GM21529 (cell line): ENCODE data around the gene FGF14.

Experiments
- ATAC-seq: cut with Tn5 transposase; IDR thresholded peaks from one replicate; pipeline ENCODE4 v1.9.1; 2021; ENCODE audit not compliant: unreplicated experiment

Gene FGF14

DNA sequence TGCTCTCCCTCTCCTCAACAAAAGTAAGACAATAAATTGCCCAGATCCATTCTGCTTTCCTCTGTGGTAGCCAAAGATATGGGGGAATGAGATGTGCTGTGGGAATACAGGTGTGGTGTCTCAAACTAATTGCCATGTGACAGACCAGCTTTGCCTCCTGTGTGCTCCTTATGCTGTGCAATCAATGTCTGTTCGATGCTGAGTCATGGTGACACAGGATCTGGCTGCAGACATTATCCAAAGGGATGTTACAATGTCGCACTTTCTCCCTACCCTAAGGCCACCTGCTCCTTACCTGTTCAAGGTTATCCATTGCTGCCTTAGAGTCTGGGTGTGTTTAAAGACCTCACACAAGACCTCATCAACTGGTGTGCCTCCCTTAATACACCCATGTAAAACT lies 32.5 kb downstream of the FGF14 start:
- ATAC-seq = no peak

DNA sequence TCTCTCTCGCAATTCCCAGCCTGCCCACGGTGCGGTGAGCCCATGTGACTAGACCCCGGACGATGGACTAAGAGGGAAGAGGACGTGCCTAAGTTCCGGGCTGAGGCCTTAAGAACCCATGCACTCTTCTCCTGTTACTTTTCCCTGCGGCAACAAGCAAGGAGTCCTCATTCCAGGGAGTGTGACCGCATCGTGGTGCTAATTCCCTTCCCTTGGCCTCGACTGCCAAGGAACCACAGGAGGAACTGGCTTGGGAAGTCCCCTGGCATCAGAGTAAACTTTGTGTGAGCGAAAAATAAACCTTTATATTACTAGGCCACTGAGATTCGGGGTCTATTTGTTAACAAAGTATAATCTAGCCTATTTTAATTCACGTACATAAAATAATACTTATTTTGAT lies 34.0 kb downstream of the FGF14 start:
- no peak for ATAC-seq

DNA sequence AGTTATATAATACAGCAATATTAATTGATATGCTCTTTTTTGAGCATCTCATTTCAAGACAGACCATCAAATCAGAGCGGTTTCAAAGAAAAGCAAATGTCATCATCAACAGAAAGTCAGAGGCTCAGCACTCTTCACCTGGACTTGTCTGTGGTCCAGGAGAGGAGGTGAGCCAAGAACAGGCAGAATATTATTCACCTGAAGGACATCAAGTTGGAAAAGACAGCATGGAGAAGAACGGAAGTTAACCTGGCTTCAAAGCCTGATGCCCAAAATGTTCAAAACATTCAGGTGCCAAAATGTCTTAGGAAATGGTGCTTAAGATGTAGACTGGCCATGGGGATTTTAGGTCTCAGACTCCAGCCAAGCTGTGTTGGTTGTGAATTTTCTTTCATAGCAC lies 40.7 kb downstream of the FGF14 start:
- no peak for ATAC-seq

DNA sequence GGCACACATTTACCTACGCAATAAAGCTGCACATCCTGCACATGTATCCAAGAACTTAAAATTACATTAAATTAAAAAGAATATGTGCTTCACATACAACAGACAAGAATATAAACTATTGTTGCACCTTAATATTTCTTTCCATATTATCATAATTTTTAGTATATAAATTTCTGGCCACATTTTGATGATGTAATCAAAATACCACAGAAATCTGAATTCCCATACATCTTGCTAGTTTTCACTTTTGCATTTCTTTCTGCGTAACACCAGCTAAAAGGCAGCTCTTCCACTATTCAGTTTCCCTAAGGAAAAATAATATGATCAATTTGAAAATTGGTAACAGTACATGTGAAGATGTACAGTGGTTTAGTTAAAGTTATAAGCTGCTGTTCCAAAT lies 42.6 kb downstream of the FGF14 start:
- ATAC-seq = no peak

DNA sequence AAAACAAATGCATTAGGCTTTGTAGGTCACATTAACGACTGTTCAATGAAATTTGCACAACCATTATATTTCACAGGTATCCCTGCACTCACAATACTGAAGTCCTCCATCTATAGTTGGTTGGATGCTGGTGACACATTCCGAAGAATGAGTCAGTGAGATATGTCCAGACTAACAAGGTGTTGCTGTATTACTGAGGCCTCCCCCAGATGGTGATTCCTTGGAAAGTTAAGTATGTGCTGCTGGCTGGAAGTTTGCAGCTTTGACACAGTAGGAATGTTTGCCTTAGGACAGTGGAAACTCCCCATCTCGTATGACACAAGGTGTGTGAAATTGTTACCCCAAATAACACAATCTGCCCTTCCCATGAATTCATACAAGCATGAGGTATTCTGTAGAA lies 46.6 kb downstream of the FGF14 start:
- ATAC-seq = no peak

DNA sequence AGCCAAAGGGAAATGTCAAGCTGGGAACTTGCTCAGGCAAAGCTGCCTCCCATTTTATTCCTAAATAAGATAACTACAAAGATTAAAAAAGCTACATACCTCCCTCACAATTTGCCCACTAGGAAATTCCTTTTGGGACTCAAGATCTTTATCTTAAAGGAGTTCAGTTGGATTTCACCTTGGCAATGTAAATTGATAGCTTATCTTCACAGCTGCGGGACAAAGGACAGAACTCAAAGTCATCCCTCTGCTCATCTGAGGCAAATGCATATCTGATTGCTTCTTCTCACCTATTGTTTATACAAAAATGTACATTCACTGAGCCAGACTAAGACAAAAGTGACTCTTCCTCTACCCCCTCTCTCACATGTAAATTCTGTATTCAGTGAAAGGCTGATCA lies 47.8 kb downstream of the FGF14 start:
- ATAC-seq = no peak

DNA sequence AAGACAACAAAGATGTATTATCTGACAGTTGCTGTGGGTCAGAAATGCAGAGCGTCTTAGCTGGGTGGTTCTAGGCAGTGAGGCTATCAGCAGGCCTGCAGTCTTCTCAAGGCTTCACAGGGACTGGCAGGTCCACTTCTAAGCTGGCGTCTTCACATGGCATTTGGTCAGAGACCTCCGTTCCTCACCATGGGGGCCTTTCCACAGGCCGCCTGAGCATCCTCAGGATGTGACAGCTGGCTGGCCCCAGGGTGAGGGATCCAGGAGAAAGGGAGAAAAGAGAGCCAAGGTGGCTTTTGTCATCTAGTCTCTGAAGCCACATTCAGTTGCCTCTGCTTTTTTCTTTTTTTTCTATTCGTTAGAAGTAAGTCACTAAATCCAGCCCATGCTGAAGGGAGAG lies 50.3 kb downstream of the FGF14 start:
- no peak for ATAC-seq

DNA sequence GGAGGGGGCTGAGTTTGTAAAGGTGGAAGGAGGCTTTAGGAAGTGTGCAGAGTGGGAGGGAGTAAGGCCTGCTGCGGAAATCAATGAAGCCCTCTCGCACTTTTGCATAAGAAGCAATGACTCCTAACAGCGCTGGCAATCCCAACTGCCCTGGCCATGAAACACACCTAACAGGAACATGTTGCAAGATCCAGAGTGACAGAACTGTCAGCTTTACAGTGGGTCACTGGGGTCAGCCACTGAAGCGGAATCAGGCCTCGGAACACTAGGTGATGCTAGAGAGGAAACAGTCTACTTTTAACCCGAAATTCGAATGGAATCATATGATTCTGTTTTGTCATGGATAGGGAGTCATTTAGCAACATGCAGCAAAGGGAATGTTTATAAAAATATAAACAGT lies 54.4 kb downstream of the FGF14 start:
- no peak for ATAC-seq

DNA sequence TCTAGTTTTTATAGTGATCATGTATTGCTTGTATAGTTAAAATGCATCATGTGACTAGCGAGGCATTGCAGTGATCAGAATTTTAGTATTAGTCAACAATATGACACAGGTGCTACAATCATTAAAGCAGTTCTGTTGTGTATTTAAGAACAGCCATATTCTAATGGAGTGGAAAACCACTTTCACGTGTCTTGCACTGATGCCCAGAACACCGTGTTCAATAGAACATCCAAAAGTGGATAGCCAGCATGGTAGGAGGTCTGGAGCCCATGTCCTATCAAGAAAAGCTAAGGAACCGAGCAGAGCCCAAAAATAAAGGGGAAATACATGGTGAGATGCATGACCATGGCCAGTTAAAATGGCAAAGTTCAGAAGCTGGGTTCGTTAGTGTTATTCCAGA lies 55.1 kb downstream of the FGF14 start:
- no peak for ATAC-seq

DNA sequence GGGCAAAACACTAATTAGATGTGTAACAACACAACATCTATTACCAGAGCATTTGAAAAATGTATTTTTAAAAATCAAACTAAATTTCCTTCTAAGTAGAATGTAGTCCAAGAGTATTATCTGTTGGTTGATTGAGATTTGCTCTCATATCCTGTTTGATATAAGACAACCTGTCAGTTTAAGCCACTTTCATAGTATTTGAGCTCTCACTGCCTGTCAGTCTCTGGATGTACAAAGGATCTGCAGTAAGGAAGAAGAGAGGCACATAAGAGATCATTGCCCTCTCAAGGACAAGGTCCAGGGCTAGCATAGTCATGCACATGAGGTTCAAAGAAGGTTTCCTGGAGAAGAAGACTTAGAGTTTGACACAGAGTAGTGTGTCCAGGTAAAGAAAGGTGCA lies 57.4 kb downstream of the FGF14 start:
- no peak for ATAC-seq

DNA sequence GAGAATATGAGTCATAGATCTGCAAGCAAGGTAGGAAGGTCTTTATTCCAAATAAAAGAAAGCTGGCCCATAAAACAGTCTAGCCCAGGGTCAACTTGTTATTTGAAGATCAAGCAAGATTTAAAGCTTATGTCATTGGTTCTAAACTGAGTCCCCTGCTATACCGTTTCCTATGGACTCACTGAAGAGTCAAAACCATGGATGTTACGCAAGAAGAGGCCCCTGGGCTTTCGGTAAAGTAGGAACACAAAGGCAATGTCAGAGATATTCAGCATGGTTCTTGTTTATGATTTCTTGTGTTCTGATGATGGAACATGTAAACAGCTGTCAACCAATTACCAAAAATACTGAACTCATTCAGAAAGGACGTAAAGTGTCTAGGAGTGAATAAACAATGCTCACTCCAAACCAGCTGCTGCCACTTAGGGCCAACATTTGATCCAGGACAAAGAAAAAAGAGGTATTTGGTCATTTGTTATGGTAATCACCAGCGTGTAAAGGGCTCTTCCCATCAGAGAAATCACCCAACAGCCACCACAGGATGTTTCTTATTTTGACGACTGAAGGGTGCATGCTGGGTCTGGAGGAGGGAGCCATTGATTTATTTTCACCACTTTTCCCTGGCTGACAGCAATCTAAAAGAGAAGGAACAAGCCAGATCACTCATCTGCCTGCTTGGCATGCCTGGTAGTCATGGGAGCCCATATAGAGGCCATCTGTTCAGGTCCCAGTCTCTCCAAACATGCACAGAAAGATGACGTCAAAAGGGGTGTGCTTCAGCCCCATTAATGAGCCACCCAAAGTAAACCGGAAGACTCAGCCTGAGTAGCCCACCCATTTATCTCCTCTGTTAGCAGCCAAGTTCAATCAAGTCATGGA lies 68.3 kb downstream of the FGF14 start:
- no peak for ATAC-seq

DNA sequence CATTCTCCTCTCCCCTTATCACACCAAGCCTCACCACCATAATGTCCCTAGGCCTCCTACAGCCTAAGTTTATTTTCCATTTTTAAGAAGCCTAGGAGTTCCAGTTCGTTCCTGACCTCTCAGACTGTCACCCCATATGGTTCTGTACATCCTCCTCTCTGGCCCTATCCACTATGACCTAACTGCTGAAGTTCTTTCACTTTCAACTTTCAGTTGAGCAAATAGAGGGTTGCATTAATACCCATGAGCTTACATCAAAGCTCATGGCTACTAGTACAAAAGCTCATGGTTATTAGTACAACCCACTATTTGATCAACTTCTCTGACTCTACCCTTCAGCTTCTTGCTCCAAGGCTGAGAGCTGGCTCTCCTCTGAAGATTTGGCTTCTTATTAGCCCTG lies 72.9 kb downstream of the FGF14 start:
- no peak for ATAC-seq

DNA sequence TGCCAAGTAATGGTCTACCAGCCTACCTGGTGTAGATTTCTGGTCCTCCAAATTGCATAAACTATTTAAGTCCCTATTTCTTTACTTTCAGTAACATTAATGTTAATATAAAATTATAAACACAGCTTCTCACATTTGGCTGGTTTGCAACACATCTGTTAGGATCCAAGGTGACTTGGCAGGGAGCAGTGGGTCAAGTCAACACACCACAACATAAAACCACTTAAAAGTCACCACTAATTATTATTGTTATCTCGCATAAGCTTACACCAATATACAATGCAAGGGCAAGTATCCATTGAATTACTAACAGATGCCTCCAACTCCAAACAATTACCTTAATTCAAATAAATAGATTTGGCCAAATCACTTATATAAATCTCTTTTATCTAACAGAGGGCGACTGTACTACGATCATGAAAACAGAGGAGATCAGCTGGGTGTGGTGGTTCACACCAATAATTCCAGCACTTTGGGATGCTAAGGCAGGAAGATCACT lies 74.7 kb downstream of the FGF14 start:
- ATAC-seq = no peak

DNA sequence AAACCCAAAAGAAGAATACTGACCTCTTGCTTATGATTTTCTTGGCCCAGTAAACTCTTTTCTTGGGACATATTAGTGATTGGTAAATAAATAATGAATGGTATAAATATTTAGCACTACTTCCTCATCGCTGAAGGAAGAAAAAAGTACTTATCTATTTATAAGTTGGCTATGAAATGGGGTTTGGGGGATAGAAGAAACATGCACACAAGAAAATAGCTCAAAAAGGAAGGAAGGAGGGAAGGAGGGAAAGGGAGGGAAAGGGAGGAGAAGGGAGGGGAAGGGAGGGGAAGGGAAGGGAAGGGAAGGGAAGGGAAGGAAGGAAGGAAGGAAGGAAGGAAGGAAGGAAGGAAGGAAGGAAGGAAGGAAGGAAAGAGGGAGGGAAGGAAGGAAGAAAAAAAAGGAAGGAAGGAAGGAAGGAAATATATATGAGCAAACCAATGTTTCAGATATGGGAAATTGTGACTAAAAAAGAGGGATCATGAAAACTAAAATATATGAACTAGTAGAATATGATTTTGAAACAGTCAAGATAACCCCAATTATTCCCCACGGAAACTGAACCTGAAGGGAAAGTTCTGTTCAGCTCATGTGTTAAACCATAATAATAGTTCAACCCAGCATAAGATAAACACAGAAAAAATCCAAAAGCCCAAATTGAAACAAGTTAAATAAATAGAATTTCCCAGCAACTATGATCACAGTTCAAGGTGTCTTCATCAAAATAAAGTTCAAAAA lies 75.3 kb downstream of the FGF14 start:
- ATAC-seq = no peak

DNA sequence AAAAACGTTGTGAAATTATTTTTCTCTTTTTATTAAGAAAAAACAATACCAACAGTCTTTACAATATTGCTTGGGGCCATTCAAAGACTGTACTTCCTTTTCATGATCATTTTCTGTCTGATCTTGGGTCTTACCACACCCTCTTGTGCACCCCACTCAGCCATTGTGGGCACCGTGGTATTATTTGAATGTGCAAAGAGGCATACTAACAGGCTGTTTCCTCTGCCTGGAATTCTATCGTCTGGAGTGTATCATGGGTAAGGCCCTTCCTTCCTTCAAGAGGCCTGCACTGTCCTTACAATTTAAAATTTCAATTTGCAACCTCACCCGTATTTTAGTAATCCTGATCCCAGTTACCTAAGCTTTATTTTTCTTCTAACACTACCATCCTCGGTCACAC lies 76.5 kb downstream of the FGF14 start:
- no peak for ATAC-seq

DNA sequence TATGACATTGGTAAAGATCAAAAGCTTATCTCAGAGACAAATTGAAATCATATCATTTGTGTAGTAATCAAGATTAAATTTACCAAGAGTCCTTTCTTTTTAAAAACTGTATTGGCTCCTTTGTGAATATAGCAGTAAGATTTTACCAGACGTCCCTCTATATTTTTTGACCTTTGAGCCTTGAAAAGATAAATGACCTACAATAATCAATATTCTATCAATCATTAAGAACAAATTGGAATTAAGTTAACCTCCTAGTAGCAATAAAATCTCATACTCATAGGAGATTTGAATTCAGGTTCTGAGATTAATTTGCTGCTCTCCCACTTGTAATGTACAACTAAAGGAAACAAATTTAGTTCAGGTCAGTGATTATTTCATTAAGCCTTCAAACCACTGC lies 78.3 kb downstream of the FGF14 start:
- no peak for ATAC-seq

DNA sequence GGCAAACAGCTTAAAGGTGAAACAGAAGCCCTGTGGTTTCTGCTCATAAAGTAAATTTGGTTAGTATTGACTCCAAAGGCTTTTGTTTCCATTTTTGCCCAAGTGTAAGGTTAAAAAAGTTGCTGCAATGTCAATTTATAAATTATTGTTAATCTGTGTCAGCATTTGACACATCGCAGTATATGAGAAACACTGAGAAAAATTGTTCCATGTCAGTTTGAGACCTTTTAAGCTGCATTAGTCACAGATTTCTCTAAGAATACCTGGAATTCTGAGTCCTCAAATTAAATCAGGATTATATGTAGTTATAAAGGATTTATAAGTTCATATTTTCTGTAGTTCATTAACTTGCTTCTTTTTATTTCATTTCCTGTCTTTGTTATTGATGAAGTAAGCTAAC lies 78.8 kb downstream of the FGF14 start:
- no peak for ATAC-seq

DNA sequence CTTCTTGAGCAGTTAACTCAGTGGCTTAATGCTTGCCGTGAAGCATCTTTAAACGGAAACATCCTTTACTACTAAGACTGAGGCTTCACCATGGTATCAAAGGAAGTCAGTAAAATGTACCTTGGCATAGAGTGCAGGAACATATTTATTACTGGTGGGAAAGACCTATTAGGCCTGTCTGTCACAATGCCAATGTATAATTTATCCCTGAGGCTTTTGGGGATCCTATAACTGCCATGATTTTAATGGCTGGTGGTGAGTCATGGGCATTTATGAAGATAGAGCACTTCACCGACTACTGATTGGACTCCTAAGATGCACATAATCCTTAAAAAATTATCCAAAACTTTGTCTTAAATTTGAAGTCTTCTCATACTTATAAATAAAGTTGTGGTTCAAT lies 79.6 kb downstream of the FGF14 start:
- no peak for ATAC-seq

DNA sequence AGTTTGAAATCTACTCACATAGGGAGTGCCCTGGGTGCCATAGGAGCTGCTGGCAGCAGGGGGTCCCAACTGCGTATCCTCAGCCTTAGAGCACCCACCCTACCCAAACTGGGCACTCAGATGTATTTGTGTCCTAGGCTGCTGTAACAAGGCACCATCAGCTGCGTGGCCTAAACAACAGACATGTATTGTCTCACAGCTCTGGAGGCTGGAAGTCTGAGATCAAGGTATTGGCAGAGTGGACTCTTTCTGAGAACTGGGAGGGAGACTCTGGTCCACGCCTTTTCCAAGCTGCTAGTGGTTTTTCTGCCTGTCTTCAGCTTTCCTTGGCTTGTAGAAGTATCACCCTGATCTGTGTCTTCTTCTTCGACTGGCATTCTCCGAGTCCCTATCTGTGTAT lies 83.6 kb downstream of the FGF14 start:
- no peak for ATAC-seq

DNA sequence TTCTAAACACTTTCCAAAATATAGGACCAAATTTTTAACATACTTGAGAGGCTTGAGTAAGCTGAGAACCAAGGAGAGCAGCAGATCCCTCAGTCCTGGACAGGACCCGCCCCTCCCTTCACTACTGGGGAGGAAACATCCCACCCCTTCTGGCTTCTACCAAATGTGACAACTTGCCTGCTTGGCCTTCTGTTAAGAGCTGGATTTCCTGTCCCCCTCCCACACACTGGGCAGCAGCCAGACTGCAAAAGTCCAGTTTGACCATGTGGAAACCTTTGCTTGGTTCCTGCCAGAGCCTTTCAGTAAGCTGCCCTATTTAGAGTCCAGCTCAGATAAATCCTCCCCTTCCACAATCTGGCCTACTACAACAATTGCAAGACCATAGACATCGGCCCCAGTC lies 84.3 kb downstream of the FGF14 start:
- no peak for ATAC-seq

DNA sequence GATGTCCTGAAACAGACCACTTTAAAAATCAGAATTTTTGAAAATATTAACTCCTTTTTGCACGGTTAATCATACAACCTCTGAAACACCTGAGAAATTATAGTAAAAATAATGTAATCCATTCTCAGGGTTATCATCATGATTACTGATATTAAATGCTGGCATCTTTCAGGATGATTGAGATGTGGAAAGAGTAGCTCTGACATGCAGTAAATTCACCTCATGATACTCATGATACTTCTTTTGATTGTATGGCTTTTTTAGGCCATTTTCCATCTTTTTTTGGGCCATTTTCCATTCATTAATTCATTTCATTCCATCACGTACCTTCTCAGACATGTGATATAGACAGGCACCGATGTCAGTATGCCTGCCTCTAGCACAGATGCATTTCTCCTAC lies 85.1 kb downstream of the FGF14 start:
- ATAC-seq = no peak

DNA sequence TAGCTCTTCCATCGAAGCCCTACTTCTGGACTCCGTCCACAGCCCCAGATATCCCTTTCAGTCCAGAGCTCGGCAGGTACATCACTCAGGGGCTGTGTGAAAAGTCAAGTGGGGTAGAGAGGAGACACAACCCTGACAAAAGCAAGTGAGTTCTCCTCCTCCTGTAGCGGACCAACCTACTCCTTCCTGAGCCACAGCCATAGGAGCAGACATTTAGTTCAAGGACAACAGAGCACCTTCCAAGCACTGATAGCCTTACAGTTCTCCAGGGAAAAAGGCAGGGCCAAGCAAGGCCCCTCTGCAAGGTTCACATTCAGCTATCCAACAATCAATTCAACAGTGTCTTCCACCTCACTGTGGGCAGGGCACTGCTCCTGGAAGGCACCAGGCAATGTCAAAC lies 89.0 kb downstream of the FGF14 start:
- ATAC-seq = no peak
